Measurements from ENCODE around the gene OR5AU1.

DNA sequence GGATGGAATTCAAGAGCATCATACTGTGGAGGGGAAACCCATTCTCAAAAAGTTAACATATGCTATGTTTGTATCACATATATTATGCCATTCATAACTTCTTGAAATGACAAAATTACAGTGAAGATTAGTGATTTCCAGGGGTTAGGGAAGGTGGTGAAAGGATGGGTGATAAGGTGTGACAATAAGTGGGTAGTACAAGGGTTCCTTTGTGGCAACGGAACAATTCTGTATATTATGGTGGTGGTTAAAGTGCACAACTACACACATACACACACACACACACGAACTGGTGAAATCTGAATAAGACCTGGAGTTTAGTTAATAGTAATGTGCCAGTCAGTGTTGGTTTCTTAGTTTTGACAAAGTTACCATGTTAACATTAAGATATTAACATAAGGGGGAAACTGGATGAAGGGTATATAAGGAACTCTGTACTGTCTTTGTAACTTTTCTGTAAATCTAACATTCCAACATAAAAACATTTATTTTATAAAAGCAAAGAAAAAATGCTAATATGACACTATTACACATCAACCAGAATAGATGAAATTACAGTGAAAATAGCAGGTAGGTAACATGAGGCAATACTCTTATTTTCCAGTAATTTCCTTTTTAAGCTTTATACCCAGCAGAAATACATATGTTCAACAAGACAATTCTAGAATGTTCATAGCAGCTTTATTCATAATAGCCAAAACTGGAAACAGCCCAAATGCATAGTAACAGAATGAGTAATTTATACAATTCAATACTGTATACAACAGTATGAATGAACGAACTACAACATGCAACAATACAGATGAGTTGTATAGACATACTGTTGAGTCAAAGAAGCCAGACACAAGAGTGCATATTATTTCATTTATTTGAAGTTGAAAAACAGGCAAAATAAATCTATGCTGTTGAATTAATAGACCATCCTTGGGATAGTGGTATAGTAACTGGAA lies 44.0 kb upstream of the OR5AU1 start:
- TF ChIP-seq CTCF (IDR thresholded peaks at IDR 0.05) (no peak), POLR2A (IDR thresholded peaks at IDR 0.05) (no peak)

Data from uterus (tissue), 2 donors.